ENCODE measurements around the gene PSMG3.

The PSMG3 gene

GRCh38 chr7:1579481-1580421 lies 9.9 kb upstream of the PSMG3 start:
- DNase-seq (ENCODE audit: low read depth): peak; percentile 64

GRCh38 chr7:1578513-1578912 lies 8.7 kb upstream of the PSMG3 start:
- DNase-seq (ENCODE audit: low read depth): no peak

GRCh38 chr7:1576521-1577253 lies 6.9 kb upstream of the PSMG3 start:
- DNase-seq (ENCODE audit: low read depth): no peak

- DNase-seq (ENCODE audit: low read depth): no peak
These were observed 6.0 kb upstream of the PSMG3 start for GRCh38 chr7:1575809-1576208.

GRCh38 chr7:1572111-1572822 lies 2.4 kb upstream of the PSMG3 start:
- no peak for DNase-seq (ENCODE audit: low read depth)

GRCh38 chr7:1569440-1569832 lies 396 bp downstream of the PSMG3 start:
- DNase-seq (ENCODE audit: low read depth): no peak

- no peak for DNase-seq (ENCODE audit: low read depth)
These were observed 816 bp downstream of the PSMG3 start for GRCh38 chr7:1569016-1569415.

GRCh38 chr7:1567896-1568510 lies 1.8 kb downstream of the PSMG3 start:
- DNase-seq (ENCODE audit: low read depth): no peak

- no peak for DNase-seq (ENCODE audit: low read depth)
These were observed 2.6 kb downstream of the PSMG3 start for GRCh38 chr7:1567049-1567771.

- DNase-seq (ENCODE audit: low read depth): no peak
These were observed 3.2 kb downstream of the PSMG3 start for GRCh38 chr7:1566687-1567048.

GRCh38 chr7:1564603-1565022 lies 5.2 kb downstream of the PSMG3 start:
- no peak for DNase-seq (ENCODE audit: low read depth)

GRCh38 chr7:1563981-1564602 lies 5.7 kb downstream of the PSMG3 start:
- DNase-seq (ENCODE audit: low read depth): no peak

- DNase-seq (ENCODE audit: low read depth): no peak
These were observed 7.2 kb downstream of the PSMG3 start for GRCh38 chr7:1562597-1563051.

GRCh38 chr7:1562116-1562515 lies 7.7 kb downstream of the PSMG3 start:
- DNase-seq (ENCODE audit: low read depth): no peak

- DNase-seq (ENCODE audit: low read depth): no peak
These were observed 8.5 kb downstream of the PSMG3 start for GRCh38 chr7:1561036-1561940.

GRCh38 chr7:1560620-1561031 lies 9.2 kb downstream of the PSMG3 start:
- DNase-seq (ENCODE audit: low read depth): no peak

GRCh38 chr7:1559626-1560590 lies 9.9 kb downstream of the PSMG3 start:
- DNase-seq (ENCODE audit: low read depth): no peak

GRCh38 chr7:1558841-1559625 lies 10.8 kb downstream of the PSMG3 start:
- no peak for DNase-seq (ENCODE audit: low read depth)

Data from activated T-cell treated with anti-CD3 and anti-CD28 coated beads for 24 hours (primary cell).